GM21723 (cell line): ENCODE results near the gene KCNJ4.

Experiments used
- ATAC-seq: cut with Tn5 transposase; IDR thresholded peaks from one replicate; pipeline ENCODE4 v1.9.1; 2021; ENCODE audit warnings: mild to moderate bottlenecking, moderate library complexity; ENCODE audit not compliant: unreplicated experiment

KCNJ4 gene

DNA sequence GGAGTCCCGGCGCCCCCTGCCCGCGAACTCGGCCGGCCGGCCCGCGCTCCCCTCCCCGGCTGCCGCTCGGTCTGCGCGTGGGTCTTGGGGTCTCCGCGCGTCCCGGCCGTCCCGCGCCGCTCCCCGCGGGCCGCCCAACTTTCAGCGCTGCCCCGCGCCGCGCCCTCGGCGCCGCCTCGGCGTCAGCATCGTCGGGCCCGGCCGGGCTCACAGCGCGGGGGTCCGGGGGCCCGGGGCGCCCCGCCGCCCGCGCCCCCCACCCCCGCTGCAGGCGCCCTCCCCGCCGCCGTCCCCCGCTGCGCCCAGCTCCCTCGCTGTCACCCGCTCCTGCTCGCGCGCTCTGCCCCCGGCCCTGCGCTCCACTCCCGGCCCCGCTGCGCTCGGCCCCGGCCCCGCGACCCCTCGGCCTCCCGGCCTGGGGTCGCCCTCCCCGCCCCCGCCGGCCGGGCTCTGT is at the start of gene KCNJ4:
KCNJ4 (minus strand) TSS at position 124 of the 454 bp plus-strand sequence. CDS start 27,067 bp downstream, outside the sequence.
- ATAC-seq: no peak

DNA sequence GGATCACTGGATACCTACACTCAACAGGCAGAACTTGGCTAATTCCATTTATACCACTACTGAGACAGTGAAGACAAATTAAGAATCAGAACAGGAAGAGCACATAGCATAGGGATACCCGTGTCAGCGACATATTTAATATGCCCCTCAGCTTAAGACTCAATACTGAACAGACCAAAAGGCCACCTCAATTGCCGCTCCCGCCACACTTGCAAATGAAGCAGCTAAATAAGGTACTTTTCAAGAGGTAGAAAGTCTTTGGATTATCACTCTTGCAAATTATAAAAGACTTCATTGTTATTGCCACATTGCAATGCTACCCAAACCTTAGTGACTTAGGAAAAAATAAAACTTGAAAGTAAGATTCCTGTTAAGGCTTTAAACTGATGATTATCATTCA is 48.0 kb upstream of the KCNJ4 start:
- ATAC-seq: no peak

DNA sequence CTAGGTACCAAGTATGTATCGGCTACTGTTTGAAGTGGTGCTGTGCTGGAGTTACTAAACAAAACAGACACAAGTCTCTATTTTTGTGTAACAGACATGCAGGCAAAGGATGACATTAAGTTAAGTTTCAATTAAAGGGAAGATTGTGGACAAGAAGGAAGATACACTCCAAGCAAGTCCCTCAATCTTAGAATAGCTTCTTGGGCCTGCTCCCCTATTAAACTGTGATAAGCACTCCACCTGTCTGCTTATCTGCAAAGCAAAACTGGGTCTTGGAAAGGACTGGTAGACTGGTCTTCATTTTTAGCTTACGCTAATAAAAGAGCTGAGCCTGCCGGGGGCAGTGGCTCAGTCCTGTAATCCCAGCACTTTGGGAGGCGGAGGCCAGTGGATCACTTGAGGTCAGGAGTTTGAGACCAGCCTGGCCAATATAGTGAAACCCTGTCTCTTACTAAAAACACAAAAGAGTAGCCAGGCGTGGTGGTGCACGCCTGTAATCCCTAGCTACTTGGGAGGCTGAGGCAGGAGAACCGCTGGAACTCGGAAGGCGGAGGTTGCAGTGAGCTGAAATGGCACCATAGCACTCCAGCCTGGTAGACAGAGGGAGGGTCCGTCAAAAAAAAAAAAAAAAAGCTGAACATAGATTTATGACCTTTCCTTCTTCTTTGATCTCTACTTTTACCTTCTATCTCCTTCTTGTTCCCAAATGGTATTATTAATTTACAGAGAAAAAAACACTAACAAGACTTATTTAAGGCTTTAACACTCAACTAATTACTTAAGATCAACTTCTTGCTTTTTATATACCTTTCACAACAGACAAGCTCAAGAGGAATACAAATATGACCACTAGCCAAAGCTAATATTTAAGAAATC is 47.0 kb upstream of the KCNJ4 start:
- ATAC-seq: no peak

DNA sequence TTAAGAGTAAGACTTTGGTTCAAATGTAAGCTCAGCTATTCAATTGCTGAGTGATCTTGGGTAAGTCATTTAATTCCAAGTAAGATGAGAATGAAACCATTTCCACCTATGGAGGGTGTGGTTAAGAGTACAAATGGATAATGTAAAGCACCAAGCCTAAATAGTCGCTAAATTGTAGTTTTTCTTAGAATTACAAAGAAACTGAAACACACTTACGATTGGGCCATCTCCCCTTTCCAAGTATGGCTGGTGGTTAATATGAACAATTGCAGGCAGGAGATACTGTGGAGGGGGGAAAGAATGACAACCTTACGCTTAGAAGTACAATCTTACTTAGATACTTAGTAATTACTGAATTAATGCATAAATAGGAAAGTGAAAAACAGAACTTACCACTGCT is 42.9 kb upstream of the KCNJ4 start:
- no peak for ATAC-seq

DNA sequence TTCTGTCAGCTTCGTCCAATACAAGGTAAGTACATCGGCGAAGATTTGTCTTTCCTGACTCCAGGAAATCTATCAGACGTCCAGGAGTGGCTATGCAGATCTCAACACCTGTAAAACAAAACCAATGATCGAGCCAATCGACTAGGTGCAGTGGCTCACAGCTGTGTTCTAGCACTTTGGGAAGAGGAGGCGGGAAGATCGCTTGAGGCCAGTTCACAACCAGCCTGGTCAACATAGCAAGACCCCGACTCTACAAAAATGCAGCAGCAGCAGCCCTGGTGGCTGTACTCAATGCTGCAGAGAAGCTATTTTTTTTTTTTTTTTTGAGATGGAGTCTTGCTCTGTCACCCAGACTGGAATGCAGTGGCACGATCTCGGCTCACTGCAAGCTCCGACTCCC is 39.9 kb upstream of the KCNJ4 start:
- no peak for ATAC-seq

GRCh38 chr22:38494498-38494897 is 39.5 kb upstream of the KCNJ4 start:
- no peak for ATAC-seq

DNA sequence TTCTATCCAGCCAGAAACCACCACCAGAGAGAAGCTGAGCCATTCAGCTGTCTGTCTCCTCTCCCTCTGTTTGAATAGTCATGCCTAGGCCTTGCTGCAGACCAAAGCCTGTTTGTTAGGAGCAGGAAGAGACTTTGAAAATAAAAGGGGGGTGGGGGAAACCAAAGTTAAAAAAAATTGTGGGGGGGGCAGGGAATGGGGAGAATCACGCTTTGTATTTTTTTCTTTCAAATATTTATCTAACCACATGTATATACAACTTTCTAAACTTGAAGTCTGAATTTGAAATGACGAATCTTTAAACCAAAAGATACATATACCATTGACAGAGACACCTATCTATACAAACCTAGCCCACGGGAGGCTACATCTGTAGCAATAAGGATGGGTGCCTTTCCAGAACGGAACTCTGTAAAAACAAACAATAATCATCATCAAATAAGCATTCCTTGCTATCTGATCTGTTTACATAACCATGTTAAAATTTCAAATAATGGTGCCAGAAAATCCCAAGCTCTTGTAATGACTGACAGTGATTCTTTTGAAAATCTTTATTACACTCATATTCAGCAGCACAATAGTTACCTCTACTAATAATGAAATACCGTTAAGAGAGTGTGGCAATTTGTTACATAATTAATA is 36.8 kb upstream of the KCNJ4 start:
- no peak for ATAC-seq

GRCh38 chr22:38490915-38491314 is 35.9 kb upstream of the KCNJ4 start:
- no peak for ATAC-seq

DNA sequence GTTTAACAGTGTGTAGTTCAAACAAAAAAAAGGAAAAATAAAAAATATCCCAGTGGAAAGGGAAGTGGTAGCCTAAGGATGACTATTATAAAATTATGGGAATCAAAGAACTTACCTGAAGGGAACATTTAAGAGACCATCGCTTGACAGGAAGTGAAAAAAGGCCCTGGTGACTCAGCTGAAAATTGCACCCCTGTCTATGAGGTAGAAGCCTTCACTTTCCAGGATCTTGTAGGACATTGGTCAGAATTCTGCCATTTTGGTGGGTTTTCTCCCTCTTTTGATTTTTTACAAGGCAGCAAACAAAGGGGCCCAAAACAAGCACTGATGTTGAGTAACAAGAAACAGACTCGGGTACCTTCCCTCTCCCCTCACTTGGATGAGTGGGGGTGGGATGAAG is 35.5 kb upstream of the KCNJ4 start:
- ATAC-seq: no peak

- no peak for ATAC-seq
Observed at GRCh38 chr22:38489561-38490145, 34.7 kb upstream of the KCNJ4 start.

DNA sequence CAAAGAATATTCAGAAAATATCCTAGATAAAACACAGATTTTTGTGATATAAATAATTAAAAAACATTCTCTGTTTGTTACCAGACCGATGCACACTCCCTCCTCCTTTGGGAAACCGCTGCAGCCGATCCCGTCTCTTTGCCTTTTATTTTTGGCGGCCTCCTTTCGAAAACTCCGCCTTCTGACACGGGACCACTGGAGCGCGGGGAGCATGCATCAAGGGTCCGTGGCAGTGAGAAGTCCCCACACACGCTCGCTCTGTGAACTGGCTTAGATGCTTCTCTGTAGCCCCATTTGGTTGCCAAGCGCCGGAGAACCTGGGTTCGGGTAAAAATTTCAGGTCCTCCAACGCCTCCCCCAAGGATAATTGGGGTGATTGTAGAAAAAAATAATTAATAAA is 34.1 kb upstream of the KCNJ4 start:
- no peak for ATAC-seq

GRCh38 chr22:38487946-38488345 is 32.9 kb upstream of the KCNJ4 start:
- no peak for ATAC-seq

GRCh38 chr22:38485783-38486182 is 30.8 kb upstream of the KCNJ4 start:
- no peak for ATAC-seq

DNA sequence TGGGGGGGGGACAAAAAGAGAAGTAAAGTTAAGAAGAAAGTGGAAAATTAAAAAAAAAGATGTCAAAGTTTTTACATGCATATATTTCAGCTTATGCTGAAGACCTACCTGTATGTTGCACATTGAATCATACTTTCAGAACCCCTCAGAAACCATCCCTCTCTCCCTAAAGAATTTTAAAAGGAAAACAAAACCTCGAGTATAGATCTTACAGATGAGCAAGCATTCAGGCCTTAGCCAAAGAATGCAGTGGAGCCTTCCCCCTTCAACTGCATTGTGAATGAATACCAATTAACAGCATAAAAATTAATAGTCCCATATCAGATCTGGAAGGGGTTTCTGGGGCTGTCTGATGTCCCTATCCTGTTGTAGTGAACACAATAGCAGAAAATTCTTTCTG is 29.2 kb upstream of the KCNJ4 start:
- no peak for ATAC-seq

GRCh38 chr22:38482662-38483308 is 27.8 kb upstream of the KCNJ4 start:
- ATAC-seq: no peak

DNA sequence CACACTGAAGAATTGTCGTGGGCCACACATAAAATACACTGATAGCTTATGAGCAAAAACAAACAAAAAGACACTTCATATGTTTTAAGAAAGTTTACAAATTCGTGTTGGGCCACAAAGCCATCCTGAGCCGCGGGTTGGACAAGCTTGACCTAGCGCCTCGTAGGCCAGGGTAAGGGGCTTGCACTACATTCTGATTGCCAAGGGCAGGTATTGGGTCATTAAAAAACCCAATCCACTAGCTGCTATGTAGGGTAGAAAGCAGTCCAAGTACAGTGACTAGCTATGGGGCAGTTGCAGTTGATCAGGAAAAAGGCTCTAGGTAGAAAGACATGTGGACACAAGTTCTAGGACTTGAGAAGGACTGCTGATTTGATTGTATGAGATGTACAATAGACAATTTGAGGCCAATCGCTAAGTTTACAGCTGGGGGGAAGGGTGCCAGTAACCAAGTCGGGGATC is 26.9 kb upstream of the KCNJ4 start:
- ATAC-seq: no peak

DNA sequence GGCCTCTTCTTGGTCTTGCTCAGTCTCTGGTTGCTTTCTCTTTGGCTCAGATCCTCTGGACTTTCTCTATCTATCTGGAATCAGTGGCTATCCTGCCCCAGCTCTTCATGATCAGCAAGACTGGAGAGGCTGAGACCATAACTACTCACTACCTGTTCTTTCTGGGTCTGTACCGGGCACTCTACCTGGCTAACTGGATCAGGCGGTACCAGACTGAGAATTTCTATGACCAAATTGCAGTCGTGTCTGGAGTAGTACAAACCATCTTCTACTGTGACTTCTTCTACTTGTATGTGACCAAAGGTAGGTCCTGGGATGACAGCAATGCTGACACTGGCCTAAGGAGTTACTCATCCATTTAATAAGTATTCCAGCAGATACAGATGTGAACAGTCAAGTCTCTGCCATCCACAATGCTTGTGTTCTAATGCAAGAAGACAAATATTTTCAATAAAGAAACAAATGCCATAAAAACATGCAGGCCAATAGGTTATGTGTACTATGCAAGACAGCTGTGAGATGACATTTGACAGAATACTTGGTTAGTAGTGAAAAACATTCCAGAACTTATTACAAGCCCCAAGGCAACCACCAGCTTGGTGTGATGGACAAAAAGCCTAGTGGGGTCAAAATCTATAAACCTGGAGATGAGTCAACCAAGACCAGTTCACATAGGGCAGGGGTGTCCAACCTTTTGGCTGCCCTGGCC is 26.3 kb upstream of the KCNJ4 start:
- ATAC-seq: no peak

DNA sequence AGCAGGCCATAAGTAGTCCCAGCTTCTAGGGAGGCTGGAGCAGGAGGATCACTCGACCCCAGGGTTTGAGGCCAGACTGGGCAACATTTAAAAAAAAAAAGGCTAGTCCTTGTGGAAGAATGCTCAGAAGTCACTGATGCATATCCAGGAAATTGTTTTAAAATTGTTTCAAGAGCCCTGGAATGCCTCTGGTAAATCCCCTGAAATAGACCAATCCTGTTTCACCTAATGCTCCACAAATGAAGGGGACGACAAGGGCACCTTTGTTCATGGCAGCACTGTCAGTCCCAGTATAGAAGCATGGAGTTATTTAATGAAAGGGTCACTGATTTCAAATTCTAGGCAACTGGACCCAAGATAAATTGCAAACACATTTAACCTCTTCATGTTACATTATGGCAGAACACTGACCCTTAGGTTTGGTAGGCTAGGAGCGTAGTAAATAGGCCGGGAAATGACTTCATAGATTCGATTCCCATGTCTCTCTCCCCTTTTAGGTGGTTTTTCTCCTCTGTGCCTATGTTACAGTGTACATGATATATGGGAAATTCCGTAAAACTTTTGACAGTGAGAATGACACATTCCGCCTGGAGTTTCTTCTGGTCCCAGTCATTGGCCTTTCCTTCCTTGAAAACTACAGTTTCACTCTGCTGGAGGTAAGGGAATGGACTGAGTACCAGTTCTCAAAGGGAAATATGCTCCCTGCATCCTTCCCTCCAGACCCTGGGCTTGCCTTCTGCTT is 24.3 kb upstream of the KCNJ4 start:
- no peak for ATAC-seq

DNA sequence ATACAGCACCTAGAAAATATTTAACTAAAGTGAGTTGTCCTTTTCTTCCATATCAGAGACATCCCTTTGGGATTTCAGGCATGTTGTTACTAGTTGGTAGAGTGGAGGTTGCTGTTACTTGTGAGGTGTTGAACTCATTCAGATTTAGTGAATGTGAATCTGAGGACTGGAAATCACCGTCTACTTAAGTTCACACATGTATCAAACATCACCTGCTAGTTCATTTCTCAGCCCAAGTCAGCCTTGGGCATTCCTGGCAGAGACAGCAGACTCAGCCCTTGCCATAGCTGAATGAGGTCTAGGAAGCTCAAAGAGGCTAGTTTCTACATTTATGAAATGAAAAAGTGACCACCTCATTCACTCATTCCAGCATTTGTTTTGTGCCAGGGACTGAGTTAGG is 22.6 kb upstream of the KCNJ4 start:
- no peak for ATAC-seq

DNA sequence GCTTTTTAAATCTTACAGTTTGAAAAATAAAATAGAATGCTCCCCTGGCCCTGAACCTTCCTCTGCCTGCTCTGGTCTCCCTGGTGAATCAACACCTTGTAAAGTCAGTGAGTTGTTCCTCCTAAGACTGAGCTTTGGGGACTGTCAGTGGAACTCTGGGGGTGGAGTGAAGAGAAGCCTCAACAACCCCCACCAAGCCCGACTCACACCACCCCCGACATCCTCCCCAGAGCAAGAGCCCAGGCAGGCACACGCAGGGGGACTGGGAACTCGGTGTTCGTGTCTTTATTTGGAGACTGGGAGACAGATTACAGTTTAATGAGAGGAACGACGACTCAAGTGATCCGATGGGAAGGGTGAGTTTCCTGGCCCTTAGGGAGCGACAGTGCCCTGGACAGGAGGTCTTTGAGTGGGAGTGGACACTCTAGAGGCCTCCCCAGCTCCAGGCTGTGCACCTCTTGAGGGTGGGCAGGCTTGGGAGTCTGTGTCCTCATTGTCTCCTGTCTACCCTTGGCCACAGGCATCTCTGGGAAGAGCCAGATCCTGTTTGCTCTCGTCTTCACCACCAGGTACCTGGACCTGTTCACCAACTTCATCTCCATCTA is 19.1 kb upstream of the KCNJ4 start:
- ATAC-seq: no peak
